Endometrial microvascular endothelial cells (primary cell): ENCODE data around the gene GALNT2. TPM values are rescaled to one million over a fixed set of nuclear protein-coding genes. Genes with fewer than 3 reads are reported as not detected.

Experiments
- in situ Hi-C: cut with HindIII; loops from 2 replicates; pipeline ENCODE4 v1.10.0; 2017; ENCODE audit warnings: low sequenced_read_pairs, low pct_unique_long_range_greater_than_20kb; ENCODE audit errors: inconsistent ontology term
- total RNA-seq: library from RNA; depleted of rRNA; stranded (reverse); fragments of >200 nt; gene quantifications from one replicate; pipeline ENCODE4 v1.2.3, GENCODE V29; 2015; ENCODE audit errors: inconsistent ontology term

The GALNT2 gene
- total RNA-seq, 1 donor from 2014 or later: 69.2 TPM

- in situ Hi-C loops: no loop called here
Measured at GRCh38 chr1:230268371-230269170, 201.5 kb downstream of the GALNT2 start.

GRCh38 chr1:230270185-230270558, 203.1 kb downstream of the GALNT2 start:
- in situ Hi-C loops: no loop called here

GRCh38 chr1:230270559-230271281, 203.7 kb downstream of the GALNT2 start:
- in situ Hi-C loops: no loop called here

GRCh38 chr1:230271300-230272035, 204.4 kb downstream of the GALNT2 start:
- in situ Hi-C loops: no loop called here

- in situ Hi-C loops: no loop called here
Measured at GRCh38 chr1:230272557-230272956, 205.5 kb downstream of the GALNT2 start.

GRCh38 chr1:230273141-230273710, 206.2 kb downstream of the GALNT2 start:
- in situ Hi-C loops: no loop called here

GRCh38 chr1:230274254-230274653, 207.2 kb downstream of the GALNT2 start:
- in situ Hi-C loops: no loop called here

- in situ Hi-C loops: no loop called here
Measured at GRCh38 chr1:230276401-230276800, 209.4 kb downstream of the GALNT2 start.

GRCh38 chr1:230277201-230278025, 210.4 kb downstream of the GALNT2 start:
- in situ Hi-C loops: no loop called here

- in situ Hi-C loops: no loop called here
Measured at GRCh38 chr1:230278376-230278775, 211.3 kb downstream of the GALNT2 start.

- in situ Hi-C loops: no loop called here
Measured at GRCh38 chr1:230278871-230279582, 212.0 kb downstream of the GALNT2 start.

GRCh38 chr1:230279583-230279945, 212.5 kb downstream of the GALNT2 start:
- in situ Hi-C loops: no loop called here

- in situ Hi-C loops: no loop called here
Measured at GRCh38 chr1:230280054-230280795, 213.2 kb downstream of the GALNT2 start.

- in situ Hi-C loops: no loop called here
Measured at GRCh38 chr1:230280906-230281413, 213.9 kb downstream of the GALNT2 start.

GRCh38 chr1:230281556-230281955, 214.5 kb downstream of the GALNT2 start:
- in situ Hi-C loops: no loop called here

GRCh38 chr1:230282157-230282556, 215.1 kb downstream of the GALNT2 start:
- in situ Hi-C loops: no loop called here

GRCh38 chr1:230283678-230284077, 216.6 kb downstream of the GALNT2 start:
- in situ Hi-C loops: no loop called here
